ENCODE results near the gene PTPRM. TPM values are rescaled to one million over a fixed set of nuclear protein-coding genes. Genes with fewer than 3 reads are reported as not detected.

The PTPRM gene
- polyA plus RNA-seq, 2 of the 4 experiments (the other 2 are of a cell fraction) = 44.5 to 199 TPM

GRCh38 chr18:7579918-7580542 is 12.9 kb downstream of the PTPRM start:
- no peak for DNase-seq (ENCODE audit: low read depth in 1 of 2, low spot score in 1 of 2)
- WGBS (ENCODE audit: missing lambda C conversion rate) = 97% methylated on average over 4 of the region's 4 CpGs
- FAIRE-seq = no peak
- Histone ChIP-seq H3K27ac (peak overlapping the region in 1 of 2 experiments; percentile 51; a peak in 3 of 6 replicates), H3K9me3 (peaks cover 4% of the 10 kb centered on the region; the same call in 1 of the 3 replicates), H3K4me2 (no peak overlapping the region), H3K4me3 (no peak overlapping the region), H3K4me1 (peaks cover 54% of the 10 kb centered on the region)
- ATAC-seq = no peak
- TF ChIP-seq CTCF (IDR thresholded peaks at IDR 0.05) (no peak), KDM1A (IDR thresholded peaks at IDR 0.05; ENCODE audit: low read depth) (no peak), TP53 (CRISPR knock-in tag; IDR thresholded peaks at IDR 0.05) (no peak), RCOR1 (IDR thresholded peaks at IDR 0.05; ENCODE audit: low read depth, low read length) (no peak), CBX2 (IDR thresholded peaks at IDR 0.05; ENCODE audit: borderline replicate concordance, low read depth) (no peak), MAX (IDR thresholded peaks at IDR 0.05) (no peak), SMC3 (IDR thresholded peaks at IDR 0.05) (no peak), RFX5 (IDR thresholded peaks at IDR 0.05) (no peak), BHLHE40 (IDR thresholded peaks at IDR 0.05; ENCODE audit: low read depth, low read length) (no peak)
- POLR2A ChIA-PET = no interaction called here
- CTCF ChIA-PET = interaction anchor here (1.2 to 1.5 kb wide), 3 partner anchors 11 to 13 kb away, joined by 3 to 10 read pairs (median 3); partner anchors contain the start of gene PTPRM

GRCh38 chr18:7584646-7585275 is 17.6 kb downstream of the PTPRM start:
- H3K27ac ChIP-seq = no peak overlapping the region
- H3K9me3 ChIP-seq = peaks cover 4% of the 10 kb centered on the region; the same call in 1 of the 3 replicates
- FAIRE-seq (no peak), ATAC-seq (no peak), DNase-seq (ENCODE audit: low read depth in 1 of 2, low spot score in 1 of 2) (no peak)
- no peak for TF ChIP-seq ATOH8 (CRISPR knock-in tag; IDR thresholded peaks at IDR 0.05; ENCODE audit: low read depth)
- no peak for TF ChIP-seq E2F6 (IDR thresholded peaks at IDR 0.05; ENCODE audit: borderline replicate concordance, low read depth)
- no peak for TF ChIP-seq HES2 (IDR thresholded peaks at IDR 0.05)
- TF ChIP-seq CEBPB (IDR thresholded peaks at IDR 0.05) = no peak
- no peak for TF ChIP-seq MAFK (IDR thresholded peaks at IDR 0.05; ENCODE audit: partially characterized antibody)
- no peak for TF ChIP-seq FOSL2 (IDR thresholded peaks at IDR 0.05)
- no peak for TF ChIP-seq FOSL2 (CRISPR knock-in tag; IDR thresholded peaks at IDR 0.05)
- TF ChIP-seq, protein P1, sequence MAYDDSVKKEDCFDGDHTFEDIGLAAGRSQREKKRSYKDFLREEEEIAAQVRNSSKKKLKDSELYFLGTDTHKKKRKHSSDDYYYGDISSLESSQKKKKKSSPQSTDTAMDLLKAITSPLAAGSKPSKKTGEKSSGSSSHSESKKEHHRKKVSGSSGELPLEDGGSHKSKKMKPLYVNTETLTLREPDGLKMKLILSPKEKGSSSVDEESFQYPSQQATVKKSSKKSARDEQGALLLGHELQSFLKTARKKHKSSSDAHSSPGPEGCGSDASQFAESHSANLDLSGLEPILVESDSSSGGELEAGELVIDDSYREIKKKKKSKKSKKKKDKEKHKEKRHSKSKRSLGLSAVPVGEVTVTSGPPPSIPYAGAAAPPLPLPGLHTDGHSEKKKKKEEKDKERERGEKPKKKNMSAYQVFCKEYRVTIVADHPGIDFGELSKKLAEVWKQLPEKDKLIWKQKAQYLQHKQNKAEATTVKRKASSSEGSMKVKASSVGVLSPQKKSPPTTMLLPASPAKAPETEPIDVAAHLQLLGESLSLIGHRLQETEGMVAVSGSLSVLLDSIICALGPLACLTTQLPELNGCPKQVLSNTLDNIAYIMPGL (CRISPR knock-in tag; IDR thresholded peaks at IDR 0.05; ENCODE audit: borderline replicate concordance) = no peak
- H3K4me3 ChIP-seq = no peak overlapping the region
- CTCF ChIA-PET = interaction anchor here (0.6 to 1.4 kb wide), 2 partner anchors 9 to 18 kb away, joined by 3 to 4 read pairs; no protein-coding TSS in a partner anchor
- WGBS (ENCODE audit: missing lambda C conversion rate) = 74% methylated on average over 7 of the region's 7 CpGs
- POLR2A ChIA-PET = no interaction called here
- H3K4me1 ChIP-seq = peaks cover 15% of the 10 kb centered on the region
- H3K4me2 ChIP-seq = no peak overlapping the region
